Measurements from ENCODE around the gene GPR171. TPM values are rescaled to one million over a fixed set of nuclear protein-coding genes. Genes with fewer than 3 reads are reported as not detected.

The GPR171 gene
- total and polyA plus RNA-seq, 4 donors, result 0.87 to 2.7 (median 1.7) TPM

- Histone ChIP-seq H3K9me3 (ENCODE audit: control insufficient read depth in 4 of 4, insufficient read depth in 3 of 4, low read length in 3 of 4) (no peaks in the 10 kb centered on the region), H3K36me3 (ENCODE audit: control insufficient read depth in 4 of 4, insufficient read depth in 4 of 4, low read length in 4 of 4) (no peaks in the 10 kb centered on the region), H3K27me3 (ENCODE audit: control insufficient read depth in 3 of 3, insufficient read depth in 3 of 3, low read length in 2 of 3) (peaks cover 0 to 3% (median 0%) of the 10 kb centered on the region in 3 donors), H3K4me1 (ENCODE audit: control insufficient read depth in 5 of 5, insufficient read depth in 5 of 5, low read length in 5 of 5) (peaks cover 0 to 9% (median 0%) of the 10 kb centered on the region in 5 donors), H3K27ac (ENCODE audit: low read depth in 1 of 2, low read length in 1 of 2) (no peak overlapping the region), H3K9ac (ENCODE audit: insufficient read depth in 1 of 2, low read length in 2 of 2) (no peak overlapping the region), H3K4me3 (no peak overlapping the region)
- ATAC-seq (ENCODE audit: insufficient read depth, low FRiP score) (no peak), DNase-seq (no peak)
- 89 to 96% methylated on average over 10 of the region's 10 CpGs for WGBS, 2 donors
- no peak for TF ChIP-seq CTCF (IDR thresholded peaks at IDR 0.05; ENCODE audit: control extremely low read depth, extremely low read depth)
Observed at GRCh38 chr3:151159806-151160205, 43.2 kb downstream of the GPR171 start.

- 34 to 35% methylated on average over 3 of the region's 3 CpGs for WGBS, 2 donors
- Histone ChIP-seq H3K27ac (ENCODE audit: low read depth in 1 of 2, low read length in 1 of 2) (no peak overlapping the region), H3K36me3 (ENCODE audit: control insufficient read depth in 4 of 4, insufficient read depth in 4 of 4, low read length in 4 of 4) (no peaks in the 10 kb centered on the region), H3K27me3 (ENCODE audit: control insufficient read depth in 3 of 3, insufficient read depth in 3 of 3, low read length in 2 of 3) (peaks cover 0 to 3% (median 0%) of the 10 kb centered on the region in 3 donors), H3K9ac (ENCODE audit: insufficient read depth in 1 of 2, low read length in 2 of 2) (no peak overlapping the region), H3K4me3 (no peak overlapping the region), H3K4me1 (ENCODE audit: control insufficient read depth in 5 of 5, insufficient read depth in 5 of 5, low read length in 5 of 5) (peaks cover 0 to 9% (median 0%) of the 10 kb centered on the region in 5 donors), H3K9me3 (ENCODE audit: control insufficient read depth in 4 of 4, insufficient read depth in 3 of 4, low read length in 3 of 4) (peaks cover 0 to 1% (median 0%) of the 10 kb centered on the region in 4 donors)
- TF ChIP-seq CTCF (IDR thresholded peaks at IDR 0.05; ENCODE audit: control extremely low read depth, extremely low read depth), result no peak
- ATAC-seq (ENCODE audit: insufficient read depth, low FRiP score) (no peak), DNase-seq (peak in 2 of 3 donors; percentile 51 to 62)
Observed at GRCh38 chr3:151156618-151157216, 46.3 kb downstream of the GPR171 start.

- ATAC-seq (ENCODE audit: insufficient read depth, low FRiP score) (no peak), DNase-seq (peak in 2 of 3 donors; percentile 28 to 35)
- no peak overlapping the region for H3K4me3 ChIP-seq
- peaks cover 0 to 9% (median 0%) of the 10 kb centered on the region in 5 donors for H3K4me1 ChIP-seq (ENCODE audit: control insufficient read depth in 5 of 5, insufficient read depth in 5 of 5, low read length in 5 of 5)
- H3K9me3 ChIP-seq (ENCODE audit: control insufficient read depth in 4 of 4, insufficient read depth in 3 of 4, low read length in 3 of 4), result peaks cover 0 to 1% (median 0%) of the 10 kb centered on the region in 4 donors
- no peaks in the 10 kb centered on the region for H3K36me3 ChIP-seq (ENCODE audit: control insufficient read depth in 4 of 4, insufficient read depth in 4 of 4, low read length in 4 of 4)
- WGBS, 2 donors, result 67 to 87% methylated on average over 8 of the region's 8 CpGs
- no peak overlapping the region for H3K9ac ChIP-seq (ENCODE audit: insufficient read depth in 1 of 2, low read length in 2 of 2)
- no peak overlapping the region for H3K27ac ChIP-seq (ENCODE audit: low read depth in 1 of 2, low read length in 1 of 2)
- peaks cover 0 to 3% (median 0%) of the 10 kb centered on the region in 3 donors for H3K27me3 ChIP-seq (ENCODE audit: control insufficient read depth in 3 of 3, insufficient read depth in 3 of 3, low read length in 2 of 3)
- no peak for TF ChIP-seq CTCF (IDR thresholded peaks at IDR 0.05; ENCODE audit: control extremely low read depth, extremely low read depth)
Observed at GRCh38 chr3:151155409-151156128, 47.4 kb downstream of the GPR171 start.
